HepG2 (cell line): ENCODE data around the gene LYZL6. TPM values are rescaled to one million over a fixed set of nuclear protein-coding genes. Genes with fewer than 3 reads are reported as not detected.

ENCODE experiments used
- ASH2L ChIP-seq: fragments of 300-600, 200-600 bp; sonication (generic); IDR thresholded peaks from 2 replicates; pipeline ENCODE4 v1.7.0; 2017; ENCODE audit warnings: low read depth, mild to moderate bottlenecking, moderate library complexity, mixed read lengths, low read length; ENCODE audit not compliant: insufficient read length
- HMGXB3 ChIP-seq: sonication (generic); formaldehyde crosslinking; IDR thresholded peaks from 2 replicates; pipeline ENCODE4 v1.4.0; 2020; ENCODE audit warnings: missing genetic modification reagents, borderline replicate concordance
- NR2C2 ChIP-seq: sonication (generic); formaldehyde crosslinking; IDR thresholded peaks from 2 replicates; pipeline ENCODE4 v1.4.0; 2020; ENCODE audit warnings: missing genetic modification reagents, mild to moderate bottlenecking, moderate library complexity, borderline replicate concordance
- PATZ1 ChIP-seq: sonication (generic); formaldehyde crosslinking; IDR thresholded peaks from 2 replicates; pipeline ENCODE4 v1.4.0; 2020; ENCODE audit warnings: missing genetic modification reagents
- PAXIP1 ChIP-seq: sonication (generic); formaldehyde crosslinking; conservative IDR thresholded peaks from 2 replicates; pipeline ENCODE4 v1.4.0; 2020; ENCODE audit warnings: mild to moderate bottlenecking, missing genetic modification reagents, moderate library complexity
- PHF20 ChIP-seq: sonication (generic); formaldehyde crosslinking; IDR thresholded peaks from 2 replicates; pipeline ENCODE4 v1.5.0; 2020; ENCODE audit warnings: mild to moderate bottlenecking, missing genetic modification reagents
- SMAD3 ChIP-seq: sonication (generic); formaldehyde crosslinking; IDR thresholded peaks from 2 replicates; pipeline ENCODE4 v1.4.0; 2020; ENCODE audit warnings: missing genetic modification reagents
- SP2 ChIP-seq: sonication (generic); formaldehyde crosslinking; IDR thresholded peaks from 2 replicates; pipeline ENCODE4 v1.5.1; 2020; ENCODE audit warnings: mild to moderate bottlenecking, missing genetic modification reagents
- SUZ12 ChIP-seq: fragments of 150-350 bp; IDR thresholded peaks from 2 replicates; pipeline ENCODE4 v1.6.1; 2014; ENCODE audit warnings: low read depth, low read length
- TEAD2 ChIP-seq: sonication (generic); formaldehyde crosslinking; IDR thresholded peaks from 2 replicates; pipeline ENCODE4 v1.9.0; 2021; ENCODE audit warnings: missing genetic modification reagents
- ZFY ChIP-seq: sonication (generic); formaldehyde crosslinking; IDR thresholded peaks from 2 replicates; pipeline ENCODE4 v1.4.0; 2020; ENCODE audit warnings: missing genetic modification reagents
- ZHX1 ChIP-seq: sonication (generic); formaldehyde crosslinking; IDR thresholded peaks from 2 replicates; pipeline ENCODE4 v1.8.1; 2022; ENCODE audit warnings: low read depth, mild to moderate bottlenecking, missing genetic modification reagents
- ZNF552 ChIP-seq: sonication (generic); formaldehyde crosslinking; IDR thresholded peaks from 2 replicates; pipeline ENCODE4 v1.9.0; 2022; ENCODE audit warnings: missing genetic modification reagents, mild to moderate bottlenecking, borderline replicate concordance
- ZNF746 ChIP-seq: sonication (generic); formaldehyde crosslinking; IDR thresholded peaks from 2 replicates; pipeline ENCODE4 v1.8.0; 2022; ENCODE audit warnings: mild to moderate bottlenecking, missing genetic modification reagents
- ZNF850 ChIP-seq: sonication (generic); formaldehyde crosslinking; conservative IDR thresholded peaks from 2 replicates; pipeline ENCODE4 v1.9.0; 2021; ENCODE audit warnings: mild to moderate bottlenecking, missing genetic modification reagents
- polyA plus RNA-seq, 8 experiments: library from polyadenylated mRNA; depleted of rRNA in 3 of 8; stranded (reverse) in 7 of 8; unstranded in 1 of 8; fragments of >200 nt; fragmentation: Illumina TruSeq in 4 of 8; extraction: Trizol in 4 of 8; gene quantifications; 2 replicates each; pipeline versions ENCODE4 v1.2.1 to v1.2.3, GENCODE V29; 2011 to 2016; ENCODE audit warnings: low read depth in 4 of 8, missing spikeins in 1 of 8, mixed read lengths in 1 of 8; ENCODE audit not compliant: insufficient read depth in 1 of 8
- total RNA-seq, 5 experiments: library from RNA; depleted of rRNA; stranded (reverse); fragments of >200 nt; fragmentation: Illumina TruSeq; extraction: Trizol; gene quantifications; 2 replicates each; pipeline ENCODE4 v1.2.3, GENCODE V29; 2016; ENCODE audit warnings: low read depth in 1 of 5

Gene LYZL6
- total and polyA plus RNA-seq, 2 of the 13 experiments (the other 11 are each of a cell fraction or from before 2014, with no cell fraction given), result not detected

- TF ChIP-seq PAXIP1 (CRISPR knock-in tag), result peak; percentile 100
- peak; percentile 72 for TF ChIP-seq ZFY (CRISPR knock-in tag)
- no peak for TF ChIP-seq ZNF850 (CRISPR knock-in tag)
- TF ChIP-seq ASH2L, result peak; percentile 99
- TF ChIP-seq PHF20 (CRISPR knock-in tag), result no peak
- TF ChIP-seq SMAD3, result peak; percentile 90
- TF ChIP-seq TEAD2 (CRISPR knock-in tag), result no peak
- TF ChIP-seq PATZ1 (CRISPR knock-in tag), result peak; percentile 93
- TF ChIP-seq HMGXB3, result peak; percentile 81
- peak; percentile 94 for TF ChIP-seq ZNF746 (CRISPR knock-in tag)
- TF ChIP-seq ZHX1 (CRISPR knock-in tag), result 0 out of 2 replicates have a peak, but pooled peaks have one; percentile 58
- no peak for TF ChIP-seq SP2 (CRISPR knock-in tag)
- TF ChIP-seq ZNF552, result 0 out of 2 replicates have a peak, but pooled peaks have one; percentile 67
- TF ChIP-seq NR2C2 (CRISPR knock-in tag), result peak; percentile 96
- TF ChIP-seq SUZ12, result no peak
Observed at GRCh38 chr17:35973333-35974260, 30.1 kb upstream of the LYZL6 start (continued).
